Measurements from ENCODE around the gene ANKRD13C.

Gene ANKRD13C

DNA sequence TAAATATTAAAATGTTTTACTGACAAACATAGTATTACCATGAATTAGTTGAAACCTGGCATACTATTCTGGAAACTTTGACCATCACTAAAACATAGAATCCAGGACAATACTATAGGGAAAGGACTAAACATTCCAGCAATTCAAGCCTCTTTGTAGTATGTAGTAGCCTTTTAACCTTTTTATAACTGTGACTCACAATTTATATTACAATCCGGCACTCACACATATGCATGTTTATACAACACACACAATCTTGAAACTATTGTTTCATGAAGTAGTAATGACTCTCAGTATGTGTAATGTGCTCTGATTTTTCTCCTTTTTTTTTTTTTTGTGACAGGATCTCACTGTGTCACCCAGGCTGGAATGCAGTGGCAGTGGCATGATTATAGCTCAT, 64.3 kb downstream of the ANKRD13C start:
- no peak for DNase-seq

GRCh38 chr1:70288166-70288565, 66.4 kb downstream of the ANKRD13C start:
- DNase-seq, result no peak

DNA sequence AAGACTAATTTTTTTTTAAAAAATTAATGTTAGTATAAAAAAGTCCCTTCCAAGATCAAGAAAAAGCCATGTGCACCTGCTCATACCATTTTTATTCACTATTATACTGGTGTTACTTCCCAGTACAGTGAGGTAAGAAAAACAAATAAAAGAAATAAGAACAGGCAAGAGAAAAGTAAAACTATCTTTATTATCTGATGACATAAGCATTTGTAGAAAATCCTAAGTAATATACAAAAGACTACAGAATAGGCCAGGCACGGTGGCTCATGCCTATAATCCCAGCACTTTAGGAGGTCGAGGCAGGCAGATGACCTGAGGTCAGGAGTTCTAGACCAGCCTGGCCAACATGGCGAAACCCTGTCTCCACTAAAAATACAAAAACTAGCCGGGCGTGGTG, 68.1 kb downstream of the ANKRD13C start:
- DNase-seq, result no peak

DNA sequence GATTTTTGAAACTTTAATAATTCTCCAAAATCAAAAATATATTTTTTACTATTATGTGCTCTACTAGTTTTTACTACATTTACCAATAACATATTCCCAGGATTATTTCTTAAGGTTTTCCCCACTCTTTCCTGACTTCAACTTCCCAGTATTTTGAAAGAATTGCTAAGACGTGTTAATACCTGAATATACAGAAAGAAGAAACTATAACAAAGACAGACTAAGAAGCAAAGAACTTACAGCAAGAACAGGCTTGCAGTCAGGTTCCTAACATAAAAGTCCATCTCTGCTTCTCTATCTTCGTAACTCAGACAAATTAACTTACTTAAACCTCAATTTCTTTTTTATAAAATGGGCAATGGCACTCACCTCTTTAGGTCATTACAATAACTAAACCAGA, 70.2 kb downstream of the ANKRD13C start:
- no peak for DNase-seq

DNA sequence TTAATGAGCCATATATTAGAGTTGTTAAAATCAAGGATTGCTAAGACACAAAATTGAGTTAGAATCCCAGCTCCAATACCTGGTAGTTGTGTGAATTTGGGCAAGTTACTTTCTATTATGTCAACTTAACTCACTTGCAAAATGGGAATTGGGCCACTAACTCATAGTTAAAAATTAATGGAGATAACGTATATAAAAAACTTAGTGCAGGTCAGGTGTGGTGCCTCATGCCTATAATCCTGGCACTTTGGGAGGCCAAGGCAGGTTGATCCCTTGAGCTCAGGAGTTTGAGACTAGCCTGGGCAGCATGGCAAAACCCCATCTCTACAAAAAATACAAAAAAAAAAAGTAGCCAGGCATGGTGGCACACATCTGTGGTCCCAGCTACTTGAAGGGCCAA, 75.8 kb downstream of the ANKRD13C start:
- no peak for DNase-seq

GRCh38 chr1:70277875-70278274, 76.6 kb downstream of the ANKRD13C start:
- DNase-seq, result no peak

DNA sequence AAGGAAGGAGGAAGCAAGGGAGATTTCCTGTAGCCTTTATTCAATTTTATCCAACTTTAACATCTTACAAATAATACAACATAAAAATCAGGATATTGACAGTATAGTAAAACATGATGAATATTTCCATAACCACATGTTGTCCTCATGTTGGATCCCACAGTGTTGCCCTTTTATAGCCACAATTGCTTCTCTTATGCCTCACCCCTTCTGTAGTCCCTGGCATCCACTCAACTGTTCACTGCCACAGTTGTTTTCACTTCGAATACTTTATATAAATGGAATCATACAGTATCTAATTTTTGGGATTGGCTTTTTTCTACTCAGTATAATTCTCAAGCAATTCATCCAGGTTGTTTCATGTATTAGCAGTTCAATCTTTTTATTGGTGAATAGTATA, 88.6 kb downstream of the ANKRD13C start:
- no peak for DNase-seq

GRCh38 chr1:70264839-70265238, 89.7 kb downstream of the ANKRD13C start:
- no peak for DNase-seq

DNA sequence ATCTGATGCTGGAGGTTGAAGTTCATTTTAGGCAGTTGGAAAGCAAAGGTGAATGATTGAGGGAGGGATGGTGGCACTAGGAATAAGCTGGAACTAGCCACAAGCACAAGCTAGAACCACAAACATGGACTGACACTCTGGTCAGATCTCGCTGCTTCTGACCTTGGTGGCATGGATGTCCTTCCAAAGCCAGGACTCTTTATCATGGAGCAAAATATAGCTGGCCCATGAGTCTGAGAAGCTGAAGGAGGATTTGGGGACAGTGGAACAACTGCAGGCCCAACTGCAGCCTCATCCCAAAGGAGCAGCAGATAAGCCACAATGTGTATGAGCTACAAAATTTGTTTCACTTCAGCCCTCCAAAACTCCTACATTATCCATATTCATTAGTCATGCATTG, 97.9 kb downstream of the ANKRD13C start:
- DNase-seq, result no peak

DNA sequence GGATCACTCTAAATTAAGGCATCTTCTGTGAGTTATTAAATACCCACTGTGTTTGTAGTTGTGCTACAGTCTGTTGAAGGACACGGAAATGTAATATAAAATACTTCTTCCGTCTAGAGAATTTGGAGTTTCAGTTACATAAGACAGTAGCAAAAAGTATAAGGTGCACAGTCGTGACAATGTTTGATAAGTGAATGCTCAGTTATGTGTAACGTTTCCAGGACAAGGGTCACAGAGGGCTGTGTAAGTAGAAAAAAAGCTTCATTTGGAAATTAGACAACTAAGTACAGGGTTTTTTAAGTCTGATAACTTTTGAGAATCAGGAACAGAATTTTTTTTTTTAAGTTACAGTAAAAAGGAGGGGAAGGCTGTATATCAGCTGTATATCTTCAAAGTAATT, 105.8 kb downstream of the ANKRD13C start:
- DNase-seq, result no peak

GRCh38 chr1:70247768-70248167, 106.8 kb downstream of the ANKRD13C start:
- no peak for DNase-seq

DNA sequence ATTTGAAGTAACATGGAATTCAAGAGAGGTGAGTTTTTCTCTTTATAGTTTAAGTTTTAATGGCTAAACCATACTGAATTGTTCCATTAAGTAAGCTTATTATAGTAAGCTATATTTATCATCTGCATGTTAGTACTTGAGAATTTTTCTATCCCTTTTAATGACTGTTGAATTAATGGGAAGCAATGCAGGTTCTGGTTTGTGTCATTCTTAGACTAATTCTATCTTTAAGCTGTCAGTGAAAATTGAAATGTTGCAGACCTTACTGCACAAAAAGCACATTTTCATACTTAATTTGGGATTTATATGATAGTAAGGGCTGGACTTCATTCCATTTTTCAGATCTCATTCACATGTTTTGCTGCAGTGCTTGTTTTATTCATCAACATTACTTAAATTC, 107.4 kb downstream of the ANKRD13C start:
- DNase-seq, result no peak

DNA sequence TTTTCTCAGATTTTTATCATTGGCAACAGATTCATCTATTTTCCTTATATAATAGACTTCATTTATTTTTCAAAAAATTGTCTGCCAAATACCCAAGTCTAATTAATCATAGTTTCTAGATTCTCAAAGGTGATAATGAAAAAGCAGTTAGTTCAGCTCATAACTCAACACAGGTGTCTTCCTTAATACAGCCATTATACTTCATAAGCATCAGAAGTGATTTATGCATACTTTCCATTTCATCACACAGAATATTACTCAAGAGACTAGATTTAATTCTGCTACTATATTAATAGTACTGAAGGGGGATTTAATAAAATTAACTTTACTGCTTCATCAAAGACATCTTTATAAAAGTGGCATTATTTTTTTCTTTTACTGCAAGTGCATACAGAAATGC, 114.6 kb downstream of the ANKRD13C start:
- no peak for DNase-seq

GRCh38 chr1:70234733-70235132, 119.8 kb downstream of the ANKRD13C start:
- no peak for DNase-seq

DNA sequence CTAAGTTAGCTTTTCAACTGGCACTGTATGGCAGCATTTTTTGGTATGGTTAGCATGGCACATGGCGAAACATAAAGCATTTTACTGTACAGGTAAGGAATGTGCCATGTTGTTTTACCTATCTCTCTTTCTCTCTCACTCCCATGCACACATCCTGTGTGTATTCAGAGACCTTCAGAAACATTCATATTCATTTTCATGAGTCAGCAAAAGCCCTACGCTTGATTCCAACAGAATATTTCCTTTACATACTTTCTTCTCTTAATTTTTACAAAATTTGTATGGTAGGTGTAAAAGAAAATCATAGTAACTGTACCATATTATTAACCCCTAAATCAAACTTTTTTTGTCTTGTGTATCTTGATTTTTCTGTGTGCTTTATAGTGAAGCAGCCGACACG, 123.0 kb downstream of the ANKRD13C start:
- no peak for DNase-seq

DNA sequence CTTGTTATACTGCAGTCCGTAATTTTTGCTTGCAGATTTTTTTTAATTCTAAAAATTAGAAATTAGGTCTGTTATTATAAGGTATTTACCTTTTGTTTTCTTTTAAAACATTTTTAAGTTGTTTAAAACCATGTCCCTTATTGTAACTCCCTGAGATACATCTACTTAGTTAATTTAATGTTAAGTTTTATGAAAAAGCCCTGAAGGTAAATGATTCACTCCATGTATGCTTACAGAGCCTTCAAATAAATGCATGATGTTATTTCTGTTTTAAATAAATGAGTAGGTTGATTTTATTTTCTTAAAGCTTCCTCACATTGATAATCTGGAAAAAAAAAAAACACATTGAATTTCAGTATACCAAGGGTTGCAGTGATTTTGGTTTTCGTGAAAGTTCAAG, 125.9 kb downstream of the ANKRD13C start:
- no peak for DNase-seq

GRCh38 chr1:70227439-70227838, 127.1 kb downstream of the ANKRD13C start:
- DNase-seq, result no peak

DNA sequence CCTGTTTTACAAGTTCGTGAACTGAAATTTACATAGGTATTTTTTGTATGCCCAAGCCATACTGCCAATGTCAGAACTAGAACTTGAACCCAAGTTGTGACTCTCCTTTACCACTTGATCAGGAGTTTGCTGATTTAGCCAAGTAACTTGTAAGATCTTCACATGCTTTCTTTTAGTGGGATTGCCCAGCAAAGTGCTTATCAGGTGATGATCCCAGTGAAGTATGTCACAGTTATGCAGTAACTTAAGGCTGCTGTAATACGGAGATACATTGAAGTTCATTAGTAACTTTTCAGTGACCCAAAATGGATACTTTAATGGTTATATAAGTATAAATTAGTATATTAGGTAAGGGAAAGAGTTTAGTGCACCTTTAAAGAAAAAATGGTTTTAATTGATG, 129.6 kb downstream of the ANKRD13C start:
- DNase-seq, result no peak

- no peak for DNase-seq
Measured at GRCh38 chr1:70222716-70223235, 131.7 kb downstream of the ANKRD13C start.

DNA sequence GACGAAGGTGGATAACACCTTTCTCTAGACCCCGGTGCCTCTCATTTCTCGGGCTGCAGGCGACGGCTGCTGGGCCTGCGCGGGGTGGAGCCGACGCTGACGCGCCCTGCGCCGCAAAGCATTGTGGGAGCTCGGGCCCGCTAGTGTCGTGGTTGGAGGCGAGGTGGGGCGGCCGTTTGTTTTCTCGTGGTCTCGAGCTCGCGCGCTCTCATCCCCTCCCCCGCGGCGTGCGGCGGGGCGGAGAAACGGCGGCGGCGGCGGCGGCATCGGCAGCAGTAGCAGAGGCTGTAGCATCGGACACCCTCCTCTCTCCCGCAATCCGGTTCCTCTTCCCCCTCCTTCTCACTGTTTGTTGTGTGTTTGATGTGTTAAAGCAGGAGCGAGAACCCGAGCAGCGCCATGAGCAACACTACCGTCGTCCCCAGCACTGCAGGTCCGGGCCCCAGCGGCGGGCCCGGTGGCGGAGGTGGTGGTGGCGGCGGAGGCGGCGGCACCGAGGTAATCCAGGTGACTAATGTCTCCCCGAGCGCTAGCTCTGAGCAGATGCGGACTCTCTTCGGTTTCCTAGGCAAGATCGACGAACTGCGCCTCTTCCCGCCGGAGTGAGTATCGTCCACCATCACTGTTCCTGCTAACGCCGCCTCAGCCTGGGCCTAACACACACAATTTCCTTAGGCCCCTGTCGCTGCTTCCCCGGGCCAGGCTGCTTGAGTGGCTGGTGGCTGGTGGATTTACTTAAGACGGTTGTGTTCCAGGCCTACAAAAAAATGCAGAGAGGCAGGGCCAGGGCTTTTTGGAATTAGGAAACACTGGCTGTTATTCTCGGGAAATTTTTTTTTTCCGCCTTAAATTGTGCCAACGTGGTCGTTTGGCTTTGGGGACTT, 133.0 kb downstream of the ANKRD13C start, which contains the start of gene SRSF11:
Gene SRSF11, plus strand, starts transcription at position 143 of the 884 bp plus-strand sequence. Its CDS starts 257 bp downstream, at position 400.
- peak; percentile 94 for DNase-seq

GRCh38 chr1:70220517-70221237, 133.8 kb downstream of the ANKRD13C start:
- no peak for DNase-seq

DNA sequence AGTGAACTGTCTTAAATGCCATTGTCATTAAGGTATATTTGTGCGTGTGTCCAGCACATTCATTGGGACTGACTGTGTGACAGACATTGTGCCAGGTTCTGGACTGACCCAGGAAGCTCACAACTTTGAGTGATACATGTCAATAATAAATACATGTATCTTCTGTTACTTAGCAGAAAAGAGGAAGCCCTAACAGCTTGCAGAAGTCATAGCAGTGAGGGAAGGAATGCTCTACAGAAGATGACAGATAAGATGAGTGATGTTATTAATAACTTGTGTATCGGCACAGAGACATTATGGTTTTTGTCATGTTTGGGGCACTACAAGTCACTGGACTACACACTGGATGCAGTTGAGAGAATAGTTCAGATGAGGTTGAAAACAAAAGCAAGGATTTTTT, 134.5 kb downstream of the ANKRD13C start:
- no peak for DNase-seq

- DNase-seq, result no peak
Measured at GRCh38 chr1:70211541-70211940, 143.0 kb downstream of the ANKRD13C start.

GRCh38 chr1:70210820-70211219, 143.7 kb downstream of the ANKRD13C start:
- DNase-seq, result no peak
